Vagina (tissue), 2 donors: ENCODE data around the gene RFC3. TPM values are rescaled to one million over a fixed set of nuclear protein-coding genes. Genes with fewer than 3 reads are reported as not detected.
A peak's percentile ranks its signal among the peaks of the same experiment; 100 is the strongest.

Experiments used
- DNase-seq, 2 donors: peaks; one replicate each; pipeline ENCODE4 v3.0.0-alpha.2; 2017; ENCODE audit errors: extremely low spot score in 2 of 2
- H3K27ac ChIP-seq: fragments of 200-600 bp; sonication (generic); one replicate; pipeline ENCODE4 v1.5.1; 2019
- H3K27me3 ChIP-seq: fragments of 200-600 bp; sonication (generic); one replicate; pipeline ENCODE4 v1.5.1; 2019
- H3K36me3 ChIP-seq, 2 donors: fragments of 200-600 bp; sonication (generic); one replicate each; pipeline ENCODE4 v1.5.1; 2017 to 2019
- H3K4me1 ChIP-seq: fragments of 200-600 bp; sonication (generic); one replicate; pipeline ENCODE4 v1.5.1; 2019
- H3K4me3 ChIP-seq, 2 donors: fragments of 200-600 bp; sonication (generic); 1 replicate in 1 of 2; 2 replicates in 1 of 2; pipeline ENCODE4 v1.5.1; 2016 to 2019
- H3K9me3 ChIP-seq: fragments of 200-600 bp; sonication (generic); one replicate; pipeline ENCODE4 v1.5.1; 2019
- CTCF ChIP-seq, 3 experiments: fragments of 450-650 bp in 2 of 3; fragments of 200-600 bp in 1 of 3; sonication (generic) in 1 of 3; IDR thresholded peaks; one replicate each; pipeline ENCODE4 v1.5.1; 2017 to 2019; ENCODE audit warnings: antibody characterized with exemption in 3 of 3, mild to moderate bottlenecking in 2 of 3, moderate library complexity in 2 of 3
- POLR2A ChIP-seq, 2 donors: fragments of 450-650 bp; IDR thresholded peaks; one replicate each; pipeline ENCODE4 v1.6.1; 2017; ENCODE audit warnings: antibody characterized with exemption in 2 of 2, mild to moderate bottlenecking in 2 of 2, moderate library complexity in 2 of 2
- POLR2AphosphoS5 ChIP-seq, 2 donors: sonication (generic); formaldehyde crosslinking; IDR thresholded peaks; one replicate each; pipeline ENCODE4 v1.9.0; 2017; ENCODE audit warnings: antibody characterized with exemption in 2 of 2, mild to moderate bottlenecking in 2 of 2, low read depth in 1 of 2; ENCODE audit not compliant: insufficient read depth in 1 of 2
- intact Hi-C: fragments of 100-400 bp; cut with DNase I; formaldehyde crosslinking; loops from one replicate; pipeline ENCODE4 v1.15.1; 2023
- total RNA-seq: library from RNA; depleted of rRNA; stranded (reverse); fragments of >200 nt; gene quantifications from one replicate; pipeline ENCODE4 v1.2.3, GENCODE V29; 2016

RFC3 gene
- 8.6 TPM for total RNA-seq

DNA sequence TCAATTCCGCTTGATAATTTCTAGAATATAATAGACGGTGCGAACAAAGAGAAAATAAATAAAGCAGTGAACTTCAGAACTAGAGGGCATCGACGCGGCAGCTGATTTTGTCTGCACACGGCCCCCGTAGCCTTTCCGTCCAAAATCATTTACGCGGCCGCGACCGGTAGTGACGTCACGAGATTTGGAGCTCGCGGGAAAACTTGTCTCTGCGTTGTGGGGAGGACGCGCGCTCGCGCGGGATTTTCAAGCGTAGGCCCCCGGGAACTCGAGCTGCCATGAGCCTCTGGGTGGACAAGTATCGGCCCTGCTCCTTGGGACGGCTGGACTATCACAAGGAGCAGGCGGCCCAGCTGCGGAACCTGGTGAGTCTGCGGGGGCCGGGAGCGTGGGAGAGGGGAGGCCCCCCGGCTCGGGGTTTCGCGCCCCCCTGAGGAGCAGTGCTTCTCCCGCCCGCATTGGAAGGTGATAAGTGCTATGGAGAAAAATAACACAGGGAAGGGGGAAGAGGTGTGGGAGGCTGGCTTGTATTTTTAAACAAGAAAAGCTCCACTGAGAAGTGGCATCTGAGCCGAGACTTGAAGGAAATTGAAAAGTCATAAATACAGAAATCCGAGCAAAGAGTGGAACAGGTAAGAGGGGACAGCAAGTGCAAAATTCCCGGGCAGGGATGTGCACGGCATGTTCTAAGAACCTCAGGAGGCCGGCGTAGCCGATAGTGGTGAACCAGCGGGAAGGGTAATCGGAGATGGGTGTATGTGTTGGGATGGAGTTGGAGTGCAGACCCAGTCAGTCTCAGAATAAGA, at the start of gene RFC3:
TSS of gene RFC3 (plus strand) at position 249 of the 806 bp plus-strand sequence. CDS start at position 279, 30 bp downstream.
- DNase-seq: peak in 1 of 2 donors; percentile 89
- Histone ChIP-seq H3K9me3 (no peaks in the 10 kb centered on the region), H3K4me1 (peaks cover 11% of the 10 kb centered on the region), H3K27me3 (no peaks in the 10 kb centered on the region), H3K27ac (peak within 1 kb of the TSS; percentile 43), H3K36me3 (peaks cover 0 to 4% of the 10 kb centered on the region in 2 donors), H3K4me3 (peak within 1 kb of the TSS; percentile 82 to 87)
- intact Hi-C loops: no loop called here
- TF ChIP-seq POLR2AphosphoS5 (IDR thresholded peaks at IDR 0.05; ENCODE audit: insufficient read depth in 1 of 2, low read depth in 1 of 2) (peak; percentile 82 to 97), CTCF (IDR thresholded peaks at IDR 0.05) (no peak), POLR2A (IDR thresholded peaks at IDR 0.05) (no peak)

DNA sequence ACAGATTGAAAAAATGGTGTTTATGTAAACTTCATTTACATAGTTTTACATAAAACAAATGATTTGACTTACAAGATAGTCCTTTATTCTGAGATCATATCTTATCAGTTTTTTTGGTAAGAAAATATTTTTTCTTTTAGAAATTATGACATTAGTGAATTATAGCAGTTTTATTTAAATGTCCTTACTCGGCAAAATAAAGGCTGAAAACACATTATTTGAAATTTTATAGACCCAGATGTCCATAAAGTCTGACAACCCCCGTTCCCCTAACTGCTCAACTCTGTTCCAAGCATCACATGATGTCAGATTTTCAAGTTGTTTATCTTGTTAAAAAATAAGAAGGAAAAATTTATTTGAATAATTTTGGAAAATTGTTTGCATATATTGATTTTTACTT, 46.7 kb upstream of the RFC3 start:
- no peak overlapping the region for H3K27ac ChIP-seq
- no peaks in the 10 kb centered on the region for H3K27me3 ChIP-seq
- H3K4me3 ChIP-seq: no peak overlapping the region
- H3K4me1 ChIP-seq: no peaks in the 10 kb centered on the region
- intact Hi-C loops: no loop called here
- H3K36me3 ChIP-seq: no peaks in the 10 kb centered on the region
- DNase-seq: no peak
- TF ChIP-seq POLR2A (IDR thresholded peaks at IDR 0.05) (no peak), POLR2AphosphoS5 (IDR thresholded peaks at IDR 0.05; ENCODE audit: insufficient read depth in 1 of 2, low read depth in 1 of 2) (no peak), CTCF (IDR thresholded peaks at IDR 0.05) (no peak)
- H3K9me3 ChIP-seq: no peaks in the 10 kb centered on the region

- Histone ChIP-seq H3K36me3 (no peaks in the 10 kb centered on the region), H3K4me3 (no peak overlapping the region), H3K9me3 (no peaks in the 10 kb centered on the region), H3K27ac (no peak overlapping the region), H3K27me3 (no peaks in the 10 kb centered on the region), H3K4me1 (no peaks in the 10 kb centered on the region)
- intact Hi-C loops: no loop called here
- no peak for DNase-seq
- TF ChIP-seq POLR2AphosphoS5 (IDR thresholded peaks at IDR 0.05; ENCODE audit: insufficient read depth in 1 of 2, low read depth in 1 of 2) (no peak), CTCF (IDR thresholded peaks at IDR 0.05) (no peak), POLR2A (IDR thresholded peaks at IDR 0.05) (no peak)
Measured at GRCh38 chr13:33773790-33774462, 44.0 kb upstream of the RFC3 start.

GRCh38 chr13:33775339-33776108, 42.4 kb upstream of the RFC3 start:
- Histone ChIP-seq H3K27me3 (no peaks in the 10 kb centered on the region), H3K9me3 (no peaks in the 10 kb centered on the region), H3K4me3 (no peak overlapping the region), H3K36me3 (no peaks in the 10 kb centered on the region), H3K27ac (no peak overlapping the region), H3K4me1 (no peaks in the 10 kb centered on the region)
- intact Hi-C loops: no loop called here
- no peak for TF ChIP-seq CTCF (IDR thresholded peaks at IDR 0.05)
- TF ChIP-seq POLR2AphosphoS5 (IDR thresholded peaks at IDR 0.05; ENCODE audit: insufficient read depth in 1 of 2, low read depth in 1 of 2): no peak
- no peak for DNase-seq
